ENCODE results near the gene CEACAM3.

GRCh38 chr19:41859213-41859617 is 62.8 kb downstream of the CEACAM3 start:
- TF ChIP-seq HOXA7 (CRISPR knock-in tag; IDR thresholded peaks at IDR 0.05) = no peak; the same call in 1 of the 2 replicates
- no peak for TF ChIP-seq HMGXB4 (CRISPR knock-in tag; IDR thresholded peaks at IDR 0.05; ENCODE audit: borderline replicate concordance)
- no peak for TF ChIP-seq NPAS2 (CRISPR knock-in tag; IDR thresholded peaks at IDR 0.05; ENCODE audit: borderline replicate concordance)
- no peak; the same call in 2 of the 3 replicates for TF ChIP-seq CTCF (IDR thresholded peaks at IDR 0.05)
- no peak for TF ChIP-seq REST (IDR thresholded peaks at IDR 0.05)
- no peak for TF ChIP-seq JUNB (IDR thresholded peaks at IDR 0.05)

Data from A549 (cell line).